Skeletal muscle tissue (tissue), 4 donors: ENCODE data around the gene PSMC5. TPM values are rescaled to one million over a fixed set of nuclear protein-coding genes. Genes with fewer than 3 reads are reported as not detected.
"Not testable (repeated sequence)": the region's sequence is repeated elsewhere in the genome, so short reads cannot be mapped to it uniquely, and the experiment has no call there.

Experiments used
- H3K27ac ChIP-seq: one replicate; pipeline ENCODE4 v1.7.0; 2013; ENCODE audit warnings: mild to moderate bottlenecking, low read depth, low read length, inconsistent platforms
- H3K27me3 ChIP-seq, 3 donors: one replicate each; pipeline ENCODE4 v1.7.0; 2013; ENCODE audit warnings: low read length in 3 of 3; ENCODE audit not compliant: control insufficient read depth in 3 of 3, insufficient read depth in 3 of 3
- H3K36me3 ChIP-seq, 3 donors: one replicate each; pipeline ENCODE4 v1.7.0; 2013; ENCODE audit warnings: low read length in 3 of 3; ENCODE audit not compliant: control insufficient read depth in 3 of 3, insufficient read depth in 3 of 3
- H3K4me1 ChIP-seq, 3 donors: one replicate each; pipeline ENCODE4 v1.7.0; 2013; ENCODE audit warnings: low read length in 3 of 3, mild to moderate bottlenecking in 3 of 3; ENCODE audit not compliant: control insufficient read depth in 3 of 3, insufficient read depth in 3 of 3
- H3K4me3 ChIP-seq, 3 donors: one replicate each; pipeline ENCODE4 v1.7.0; 2013; ENCODE audit warnings: low read length in 3 of 3
- H3K9ac ChIP-seq, 3 donors: one replicate each; pipeline ENCODE4 v1.7.0; 2013; ENCODE audit warnings: low read length in 3 of 3, mild to moderate bottlenecking in 3 of 3, moderate library complexity in 2 of 3, low read depth in 1 of 3
- H3K9me3 ChIP-seq, 3 donors: one replicate each; pipeline ENCODE4 v1.7.0; 2013; ENCODE audit warnings: low read length in 3 of 3; ENCODE audit not compliant: control insufficient read depth in 3 of 3
- total RNA-seq: library from RNA; depleted of rRNA; stranded (reverse); fragments of >200 nt; gene quantifications from one replicate; pipeline ENCODE4 v1.2.3, GENCODE V29; 2014
- donor health status: Osteomylitis.

Gene PSMC5
- total RNA-seq, 1 donor from 2014 or later: 41.2 TPM

GRCh38 chr17:63796375-63796774, 30.9 kb upstream of the PSMC5 start:
- not testable (repeated sequence) for H3K27me3 ChIP-seq, H3K4me3 ChIP-seq, H3K9ac ChIP-seq, H3K9me3 ChIP-seq, H3K4me1 ChIP-seq, H3K27ac ChIP-seq
- peaks cover 40 to 74% (median 70%) of the 10 kb centered on the region in 3 donors for H3K36me3 ChIP-seq

DNA sequence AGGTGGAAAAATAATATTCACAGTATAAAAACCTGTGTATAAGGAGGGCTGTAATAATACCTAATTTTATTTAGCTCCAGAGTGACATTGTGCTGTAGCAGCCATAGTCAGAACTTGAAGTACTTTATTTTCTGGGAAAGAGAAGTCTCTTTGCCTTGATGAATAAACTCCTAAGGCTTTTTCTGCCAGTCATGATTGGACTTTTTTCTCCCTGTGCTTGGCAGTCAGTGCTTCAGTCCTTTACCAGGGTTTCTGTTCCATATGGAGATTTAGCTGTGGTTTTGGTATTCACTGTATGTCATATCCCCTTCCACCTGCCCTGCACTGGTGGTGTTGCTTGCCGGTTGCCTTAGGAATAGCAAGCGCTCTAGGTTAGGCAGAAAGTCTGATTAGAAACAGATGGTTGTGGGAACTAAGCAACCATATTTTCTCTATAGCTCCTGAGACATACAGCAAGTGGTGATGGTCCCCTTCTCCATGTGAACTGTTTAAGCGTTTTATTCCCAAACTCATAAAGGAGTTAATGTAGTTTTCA, 28.6 kb upstream of the PSMC5 start:
- Histone ChIP-seq H3K27ac (no peak overlapping the region), H3K4me3 (no peak overlapping the region), H3K36me3 (peaks cover 44 to 73% (median 70%) of the 10 kb centered on the region in 3 donors), H3K27me3 (no peaks in the 10 kb centered on the region), H3K9ac (no peak overlapping the region), H3K4me1 (no peaks in the 10 kb centered on the region), H3K9me3 (no peaks in the 10 kb centered on the region)

DNA sequence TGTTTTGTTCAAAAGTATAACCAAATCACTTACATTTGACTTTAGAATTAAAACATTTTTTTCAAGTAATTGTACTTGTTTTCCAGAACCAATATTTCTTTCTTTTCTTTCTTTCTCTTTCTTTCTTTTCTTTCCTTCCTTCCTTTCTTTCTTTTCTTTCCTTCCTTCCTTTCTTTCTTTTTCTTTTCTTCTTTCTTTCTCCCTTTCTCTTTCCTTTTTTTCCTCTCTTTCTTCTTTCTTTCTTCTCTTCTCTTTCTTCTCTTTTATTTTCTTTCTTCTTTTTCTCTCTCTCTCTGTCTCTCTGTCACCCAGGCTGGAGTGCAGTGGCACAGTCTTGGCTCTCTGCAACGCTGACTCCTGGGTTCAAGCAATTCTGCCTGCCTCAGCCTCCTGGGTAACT, 26.4 kb upstream of the PSMC5 start:
- Histone ChIP-seq H3K4me1 (no peaks in the 10 kb centered on the region), H3K27ac (no peak overlapping the region), H3K4me3 (no peak overlapping the region), H3K36me3 (peaks cover 34 to 69% (median 64%) of the 10 kb centered on the region in 3 donors), H3K9ac (no peak overlapping the region), H3K27me3 (no peaks in the 10 kb centered on the region), H3K9me3 (no peaks in the 10 kb centered on the region)

GRCh38 chr17:63804328-63804727, 22.9 kb upstream of the PSMC5 start:
- Histone ChIP-seq H3K27me3 (no peaks in the 10 kb centered on the region), H3K9me3 (no peaks in the 10 kb centered on the region), H3K9ac (no peak overlapping the region), H3K4me3 (no peak overlapping the region), H3K27ac (no peak overlapping the region), H3K36me3 (peaks cover 36 to 70% (median 70%) of the 10 kb centered on the region in 3 donors), H3K4me1 (no peaks in the 10 kb centered on the region)

DNA sequence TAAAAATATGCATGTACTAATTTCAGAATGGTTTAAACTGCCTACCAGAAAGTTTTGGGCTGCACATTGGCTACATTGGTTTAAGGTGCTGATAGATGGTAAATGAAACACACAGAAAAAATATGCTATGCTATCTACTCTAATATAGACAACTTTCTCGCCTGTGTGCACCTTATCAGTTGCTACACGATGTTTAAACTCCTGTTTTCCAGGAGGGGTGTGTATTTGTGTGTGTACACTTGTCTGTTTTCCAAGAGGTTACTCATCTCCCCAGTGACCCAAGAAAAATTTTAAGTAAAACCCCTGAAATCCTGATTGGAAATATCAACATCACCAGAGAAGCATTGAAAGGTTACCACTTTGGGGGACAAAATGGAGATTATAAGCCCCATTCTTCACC, 21.6 kb upstream of the PSMC5 start:
- Histone ChIP-seq H3K4me1 (no peaks in the 10 kb centered on the region), H3K9ac (no peak overlapping the region), H3K9me3 (no peaks in the 10 kb centered on the region), H3K4me3 (no peak overlapping the region), H3K27ac (no peak overlapping the region), H3K36me3 (peaks cover 36 to 70% (median 69%) of the 10 kb centered on the region in 3 donors), H3K27me3 (no peaks in the 10 kb centered on the region)

DNA sequence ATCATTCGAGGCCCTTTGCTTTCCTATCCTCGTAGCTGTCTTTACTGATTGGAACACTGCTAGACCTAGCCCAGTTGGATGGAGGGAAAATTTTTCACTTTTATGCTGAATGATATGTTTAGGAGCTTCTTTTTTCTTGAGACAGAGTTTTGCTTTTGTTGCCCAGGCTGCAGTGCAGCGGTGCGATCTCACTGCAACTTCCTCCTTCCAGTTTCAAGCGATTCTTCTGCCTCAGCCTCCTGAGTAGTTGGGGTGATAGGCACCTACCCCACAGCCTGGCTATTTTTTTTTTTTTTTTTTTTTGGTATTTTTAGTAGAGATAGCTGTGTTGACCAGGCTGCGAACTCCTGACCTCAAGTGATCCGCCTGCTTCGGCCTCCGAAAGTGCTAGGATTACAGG, 17.3 kb upstream of the PSMC5 start:
- Histone ChIP-seq H3K9me3 (no peaks in the 10 kb centered on the region), H3K9ac (no peak overlapping the region), H3K27me3 (no peaks in the 10 kb centered on the region), H3K4me1 (no peaks in the 10 kb centered on the region), H3K27ac (no peak overlapping the region), H3K36me3 (peaks cover 61 to 88% (median 83%) of the 10 kb centered on the region in 3 donors), H3K4me3 (no peak overlapping the region)

GRCh38 chr17:63816123-63816522, 11.1 kb upstream of the PSMC5 start:
- H3K4me1 ChIP-seq: peaks cover 0 to 3% (median 0%) of the 10 kb centered on the region in 3 donors
- no peak overlapping the region for H3K27ac ChIP-seq
- no peak overlapping the region for H3K4me3 ChIP-seq
- H3K27me3 ChIP-seq: no peaks in the 10 kb centered on the region
- H3K9me3 ChIP-seq: no peaks in the 10 kb centered on the region
- H3K9ac ChIP-seq: no peak overlapping the region
- peaks cover 81 to 92% (median 92%) of the 10 kb centered on the region in 3 donors for H3K36me3 ChIP-seq

GRCh38 chr17:63816669-63817068, 10.6 kb upstream of the PSMC5 start:
- peaks cover 81 to 92% (median 92%) of the 10 kb centered on the region in 3 donors for H3K36me3 ChIP-seq

GRCh38 chr17:63817736-63818385, 9.4 kb upstream of the PSMC5 start:
- Histone ChIP-seq H3K9ac (no peak overlapping the region), H3K4me3 (no peak overlapping the region), H3K27ac (no peak overlapping the region), H3K9me3 (no peaks in the 10 kb centered on the region), H3K27me3 (no peaks in the 10 kb centered on the region), H3K36me3 (peaks cover 81 to 94% (median 92%) of the 10 kb centered on the region in 3 donors), H3K4me1 (peaks cover 0 to 3% (median 0%) of the 10 kb centered on the region in 3 donors)

More at GRCh38 chr17:63816669-63817068, 10.6 kb upstream of the PSMC5 start:
- no peak overlapping the region for H3K4me3 ChIP-seq
- no peak overlapping the region for H3K9ac ChIP-seq
- no peak overlapping the region for H3K27ac ChIP-seq
- H3K9me3 ChIP-seq: no peaks in the 10 kb centered on the region
- no peaks in the 10 kb centered on the region for H3K27me3 ChIP-seq
- H3K4me1 ChIP-seq: peaks cover 0 to 3% (median 0%) of the 10 kb centered on the region in 3 donors

DNA sequence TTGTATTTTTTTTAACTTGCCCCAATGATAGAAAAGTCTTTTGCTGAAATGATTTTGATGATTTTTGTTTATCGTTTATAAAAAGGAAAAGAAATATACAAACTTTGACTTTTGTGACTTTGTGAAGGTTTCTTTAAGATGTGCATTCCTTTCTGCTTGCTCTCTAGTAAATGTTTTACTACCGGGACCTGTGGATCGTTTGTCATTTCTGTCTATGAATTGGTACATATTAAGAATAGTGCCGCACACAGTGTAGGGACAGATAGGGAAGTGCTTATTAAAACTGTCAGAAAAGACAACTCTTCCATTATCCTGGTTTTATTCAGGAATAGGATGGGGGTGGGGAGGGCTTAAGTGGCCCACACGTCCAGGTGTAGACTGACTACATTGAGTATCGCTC, 8.1 kb upstream of the PSMC5 start:
- Histone ChIP-seq H3K4me3 (no peak overlapping the region), H3K9ac (no peak overlapping the region), H3K36me3 (peaks cover 80 to 93% (median 91%) of the 10 kb centered on the region in 3 donors), H3K9me3 (no peaks in the 10 kb centered on the region), H3K27me3 (no peaks in the 10 kb centered on the region), H3K4me1 (peaks cover 0 to 3% (median 0%) of the 10 kb centered on the region in 3 donors), H3K27ac (no peak overlapping the region)
